Esophagus squamous epithelium (tissue), 5 donors: ENCODE measurements around the gene SLC24A3. TPM values are rescaled to one million over a fixed set of nuclear protein-coding genes. Genes with fewer than 3 reads are reported as not detected.

Source experiments
- DNase-seq: peaks from one replicate; lab custom pipeline; 2025; lab: John Stamatoyannopoulos, UW
- H3K27ac ChIP-seq, 4 donors: fragments of 200-600 bp; sonication (generic); one replicate each; pipeline ENCODE4 v1.5.1; 2016 to 2019; ENCODE audit warnings: mild to moderate bottlenecking in 1 of 4
- H3K27me3 ChIP-seq, 4 donors: fragments of 200-600 bp; sonication (generic); 1 replicate in 3 of 4; 2 replicates in 1 of 4; pipeline versions ENCODE4 v1.5.1 to v1.6.0; 2017 to 2021; ENCODE audit warnings: antibody characterized with exemption in 1 of 4
- H3K36me3 ChIP-seq, 3 donors: fragments of 200-600 bp; sonication (generic); one replicate each; pipeline ENCODE4 v1.5.1; 2016 to 2019
- H3K4me1 ChIP-seq, 3 donors: fragments of 200-600 bp; sonication (generic); one replicate each; pipeline ENCODE4 v1.5.1; 2017 to 2019
- H3K4me3 ChIP-seq, 4 donors: fragments of 200-600 bp; sonication (generic); 1 replicate in 3 of 4; 2 replicates in 1 of 4; pipeline ENCODE4 v1.5.1; 2016 to 2019; ENCODE audit warnings: mild to moderate bottlenecking in 2 of 4, moderate library complexity in 1 of 4
- H3K9me3 ChIP-seq, 3 donors: fragments of 200-600 bp; sonication (generic); one replicate each; pipeline ENCODE4 v1.5.1; 2016 to 2019
- POLR2A ChIP-seq, 4 donors: fragments of 450-650 bp; IDR thresholded peaks; one replicate each; pipeline ENCODE4 v1.6.1; 2017; ENCODE audit warnings: antibody characterized with exemption in 4 of 4, mild to moderate bottlenecking in 4 of 4, moderate library complexity in 3 of 4
- WGBS, 2 donors: methylation state at CpG; one replicate each; pipeline ENCODE4 v1.1.5; 2018; 5-methylcytosine and 5-hydroxymethylcytosine counted together
- intact Hi-C: fragments of 100-400 bp; cut with DNase I; formaldehyde crosslinking; loops from one replicate; pipeline ENCODE4 v1.15.0; 2022
- total RNA-seq, 4 donors: library from RNA; depleted of rRNA; stranded (reverse); fragments of >200 nt; gene quantifications; one replicate each; pipeline ENCODE4 v1.1.0, GENCODE V29; 2016
- TF ChIP-seq, protein P1 (sequence below), 6 experiments: fragments of 450-650 bp in 4 of 6; fragments of 200-600 bp in 2 of 6; sonication (generic) in 2 of 6; IDR thresholded peaks; one replicate each; pipeline ENCODE4 v1.5.1; 2016 to 2019; ENCODE audit warnings: antibody characterized with exemption in 6 of 6, mild to moderate bottlenecking in 4 of 6, moderate library complexity in 4 of 6
- donor health status: DM: yes; HTN: yes; CAD: no.

Gene SLC24A3
- total RNA-seq, 4 donors from 2014 or later = 3.0 to 8.2 (median 6.1) TPM

GRCh38 chr20:19690462-19690861 is 478.0 kb downstream of the SLC24A3 start:
- TF ChIP-seq, protein P1, sequence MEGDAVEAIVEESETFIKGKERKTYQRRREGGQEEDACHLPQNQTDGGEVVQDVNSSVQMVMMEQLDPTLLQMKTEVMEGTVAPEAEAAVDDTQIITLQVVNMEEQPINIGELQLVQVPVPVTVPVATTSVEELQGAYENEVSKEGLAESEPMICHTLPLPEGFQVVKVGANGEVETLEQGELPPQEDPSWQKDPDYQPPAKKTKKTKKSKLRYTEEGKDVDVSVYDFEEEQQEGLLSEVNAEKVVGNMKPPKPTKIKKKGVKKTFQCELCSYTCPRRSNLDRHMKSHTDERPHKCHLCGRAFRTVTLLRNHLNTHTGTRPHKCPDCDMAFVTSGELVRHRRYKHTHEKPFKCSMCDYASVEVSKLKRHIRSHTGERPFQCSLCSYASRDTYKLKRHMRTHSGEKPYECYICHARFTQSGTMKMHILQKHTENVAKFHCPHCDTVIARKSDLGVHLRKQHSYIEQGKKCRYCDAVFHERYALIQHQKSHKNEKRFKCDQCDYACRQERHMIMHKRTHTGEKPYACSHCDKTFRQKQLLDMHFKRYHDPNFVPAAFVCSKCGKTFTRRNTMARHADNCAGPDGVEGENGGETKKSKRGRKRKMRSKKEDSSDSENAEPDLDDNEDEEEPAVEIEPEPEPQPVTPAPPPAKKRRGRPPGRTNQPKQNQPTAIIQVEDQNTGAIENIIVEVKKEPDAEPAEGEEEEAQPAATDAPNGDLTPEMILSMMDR (IDR thresholded peaks at IDR 0.05) = no peak
- no peaks in the 10 kb centered on the region for H3K9me3 ChIP-seq
- H3K27ac ChIP-seq = no peak overlapping the region
- H3K36me3 ChIP-seq = peaks cover 0 to 21% (median 0%) of the 10 kb centered on the region in 3 donors
- 67 to 80% methylated on average over 5 of the region's 5 CpGs for WGBS, 2 donors
- intact Hi-C loops = loop anchor here (10.0 kb wide), 1 partner anchor 94 kb away; no protein-coding TSS in a partner anchor
- no peaks in the 10 kb centered on the region for H3K27me3 ChIP-seq
- H3K4me3 ChIP-seq = no peak overlapping the region
- DNase-seq = no peak
- peaks cover 0 to 21% (median 0%) of the 10 kb centered on the region in 3 donors for H3K4me1 ChIP-seq

DNA sequence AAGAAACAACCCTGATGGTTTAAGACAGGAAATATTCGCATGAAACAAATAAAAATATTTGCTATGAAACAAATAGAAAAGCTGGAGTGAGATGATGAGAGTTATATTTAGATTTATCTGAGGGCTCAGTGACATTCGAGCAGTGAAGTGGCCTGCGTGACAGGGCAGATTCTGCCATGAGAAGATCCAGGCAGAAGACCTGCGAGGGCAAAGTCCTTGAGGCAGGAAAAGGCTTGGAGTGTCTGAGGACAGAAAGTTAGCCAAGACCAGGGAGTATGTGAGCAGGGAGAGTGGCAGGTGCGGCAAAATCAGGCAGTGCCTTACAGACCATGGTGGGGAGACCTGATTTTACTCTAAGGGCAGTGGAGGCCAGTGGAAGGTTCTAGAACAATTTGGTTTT is 478.7 kb downstream of the SLC24A3 start:
- H3K4me1 ChIP-seq = peaks cover 0 to 21% (median 0%) of the 10 kb centered on the region in 3 donors
- DNase-seq = no peak
- H3K36me3 ChIP-seq = peaks cover 0 to 14% (median 0%) of the 10 kb centered on the region in 3 donors
- intact Hi-C loops = loop anchor here (10.0 kb wide), 1 partner anchor 94 kb away; no protein-coding TSS in a partner anchor
- no peak overlapping the region for H3K27ac ChIP-seq
- TF ChIP-seq, protein P1 (IDR thresholded peaks at IDR 0.05) = no peak
- TF ChIP-seq POLR2A (IDR thresholded peaks at IDR 0.05) = no peak
- no peaks in the 10 kb centered on the region for H3K9me3 ChIP-seq
- H3K27me3 ChIP-seq = no peaks in the 10 kb centered on the region
- H3K4me3 ChIP-seq = no peak overlapping the region
- 75 to 82% methylated on average over 5 of the region's 5 CpGs for WGBS, 2 donors

DNA sequence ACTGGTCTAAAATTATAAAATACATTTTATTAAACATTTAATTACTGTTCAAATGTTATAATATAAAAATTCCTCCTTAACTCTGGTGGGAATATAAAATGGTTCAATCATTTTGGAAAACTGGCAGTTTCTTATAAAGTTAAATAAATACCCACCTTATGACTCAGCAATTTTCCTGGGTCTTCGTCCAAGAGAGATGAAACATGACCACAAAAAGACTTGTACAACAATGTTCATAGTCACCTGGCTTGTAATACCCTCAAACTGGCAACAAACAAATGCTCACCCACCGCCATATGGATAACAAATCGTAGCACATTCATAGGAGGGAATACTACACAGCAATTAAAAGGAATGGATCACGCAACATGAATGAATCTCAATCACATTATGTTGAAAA is 479.7 kb downstream of the SLC24A3 start:
- Histone ChIP-seq H3K4me3 (no peak overlapping the region), H3K4me1 (peaks cover 0 to 21% (median 0%) of the 10 kb centered on the region in 3 donors), H3K9me3 (no peaks in the 10 kb centered on the region), H3K36me3 (peaks cover 0 to 4% (median 0%) of the 10 kb centered on the region in 3 donors), H3K27me3 (no peaks in the 10 kb centered on the region), H3K27ac (peak overlapping the region in 1 of 4 donors; percentile 4)
- 69 to 72% methylated on average over 4 of the region's 4 CpGs for WGBS, 2 donors
- TF ChIP-seq, protein P1 (IDR thresholded peaks at IDR 0.05) = no peak
- TF ChIP-seq POLR2A (IDR thresholded peaks at IDR 0.05) = no peak
- no peak for DNase-seq
- intact Hi-C loops = loop anchor here (10.0 kb wide), 1 partner anchor 93 kb away; no protein-coding TSS in a partner anchor

DNA sequence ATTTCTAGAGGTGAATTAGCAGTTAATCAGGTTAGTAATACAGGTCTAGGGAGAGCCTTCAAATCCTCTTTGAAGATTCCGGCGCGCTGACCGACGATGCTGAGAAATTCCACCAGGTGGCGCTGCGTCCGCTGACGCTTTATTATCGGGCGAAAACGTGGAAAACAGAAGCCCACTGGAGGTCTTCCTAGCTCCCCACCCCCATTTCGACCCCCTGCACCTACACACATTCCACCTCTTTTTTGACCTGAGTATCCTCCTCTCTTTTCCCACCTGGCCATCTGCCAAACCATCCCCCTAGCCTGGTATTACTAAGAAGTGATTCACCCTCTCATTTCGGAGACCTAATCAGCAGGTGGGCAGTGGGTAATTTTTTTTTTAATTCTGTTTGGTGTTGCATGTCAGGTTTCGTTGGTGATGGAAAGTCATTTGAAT is 480.3 kb downstream of the SLC24A3 start:
- H3K9me3 ChIP-seq = no peaks in the 10 kb centered on the region
- H3K4me1 ChIP-seq = peaks cover 0 to 21% (median 0%) of the 10 kb centered on the region in 3 donors
- TF ChIP-seq, protein P1 (IDR thresholded peaks at IDR 0.05) = peak; percentile 80 to 97 (median 92)
- TF ChIP-seq POLR2A (IDR thresholded peaks at IDR 0.05) = no peak
- intact Hi-C loops = loop anchor here (10.0 kb wide), 1 partner anchor 92 kb away; no protein-coding TSS in a partner anchor
- H3K36me3 ChIP-seq = peaks cover 0 to under 1% (median 0%) of the 10 kb centered on the region in 3 donors
- peak overlapping the region in 1 of 4 donors; percentile 4 for H3K27ac ChIP-seq
- peak overlapping the region in 1 of 4 donors; percentile 22 for H3K4me3 ChIP-seq
- no peak for DNase-seq
- no peaks in the 10 kb centered on the region for H3K27me3 ChIP-seq
- 3 to 6% methylated on average over 14 to 15 of the region's 15 CpGs for WGBS, 2 donors

DNA sequence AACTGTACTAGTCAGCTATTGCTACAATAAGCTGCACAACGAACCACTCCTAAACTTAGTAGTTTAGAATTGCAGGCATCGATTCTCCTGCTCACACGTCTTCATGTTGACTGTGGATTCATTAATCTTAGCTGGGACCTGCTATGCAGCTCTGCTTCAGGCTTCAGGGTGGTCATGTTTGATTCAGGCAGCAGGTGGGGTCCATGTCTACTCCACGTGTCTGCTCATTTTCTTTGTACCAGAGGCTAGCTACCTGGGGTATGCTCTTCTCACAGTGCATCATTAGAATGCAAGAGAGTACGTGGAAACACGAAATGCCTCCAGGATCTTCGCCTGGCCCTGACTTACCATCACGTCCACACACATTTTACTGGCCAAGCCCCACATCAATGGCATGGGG is 481.1 kb downstream of the SLC24A3 start:
- peaks cover 0 to 3% (median 0%) of the 10 kb centered on the region in 3 donors for H3K36me3 ChIP-seq
- peaks cover 0 to 14% (median 0%) of the 10 kb centered on the region in 3 donors for H3K4me1 ChIP-seq
- no peak for TF ChIP-seq POLR2A (IDR thresholded peaks at IDR 0.05)
- TF ChIP-seq, protein P1 (IDR thresholded peaks at IDR 0.05) = no peak
- H3K4me3 ChIP-seq = no peak overlapping the region
- H3K27ac ChIP-seq = no peak overlapping the region
- intact Hi-C loops = loop anchor here (10.0 kb wide), 1 partner anchor 91 kb away; no protein-coding TSS in a partner anchor
- 82 to 83% methylated on average over 7 of the region's 8 CpGs for WGBS, 2 donors
- H3K27me3 ChIP-seq = no peaks in the 10 kb centered on the region
- DNase-seq = no peak
- no peaks in the 10 kb centered on the region for H3K9me3 ChIP-seq
